Right lobe of liver (tissue), 4 donors: Measurements from ENCODE around the gene MGAT4C.

Source experiments
- POLR2A ChIP-seq: fragments of 450-650 bp; IDR thresholded peaks from one replicate; pipeline ENCODE4 v1.6.1; 2017; ENCODE audit warnings: antibody characterized with exemption, mild to moderate bottlenecking
- TF ChIP-seq, protein P1 (sequence below), 4 donors: fragments of 200-600 bp in 3 of 4; fragments of 450-650 bp in 1 of 4; IDR thresholded peaks; one replicate each; pipeline versions ENCODE4 v1.5.1 to v1.8.0; 2016 to 2022; ENCODE audit warnings: antibody characterized with exemption in 4 of 4, mild to moderate bottlenecking in 2 of 4
- donor health status: DM: no; HTN: no; CAD: no.
- donor health status: DM: no; HTN: no; CAD: no.
- donor health status: DM: no; HTN: yes; CAD: no.

DNA sequence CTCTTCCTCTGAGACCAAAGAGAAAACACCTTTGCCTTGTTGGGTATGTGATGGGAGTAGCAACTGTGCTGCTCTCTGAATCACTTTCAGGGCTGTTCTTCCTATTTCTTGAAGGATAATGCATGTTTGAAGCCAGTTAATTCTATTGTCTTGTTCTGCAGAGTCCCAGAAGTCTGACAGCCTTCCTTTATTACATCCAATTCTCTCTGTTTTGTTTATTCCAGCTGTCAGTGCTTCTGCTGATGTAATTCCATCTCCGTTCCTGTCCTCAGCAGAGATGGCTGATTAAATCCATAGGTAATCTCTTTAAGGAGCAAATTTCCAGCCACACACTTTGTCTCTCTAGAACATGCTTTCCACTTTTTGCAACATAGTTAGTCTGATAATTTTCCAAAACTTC is 59.7 kb downstream of the MGAT4C start:
- TF ChIP-seq, protein P1, sequence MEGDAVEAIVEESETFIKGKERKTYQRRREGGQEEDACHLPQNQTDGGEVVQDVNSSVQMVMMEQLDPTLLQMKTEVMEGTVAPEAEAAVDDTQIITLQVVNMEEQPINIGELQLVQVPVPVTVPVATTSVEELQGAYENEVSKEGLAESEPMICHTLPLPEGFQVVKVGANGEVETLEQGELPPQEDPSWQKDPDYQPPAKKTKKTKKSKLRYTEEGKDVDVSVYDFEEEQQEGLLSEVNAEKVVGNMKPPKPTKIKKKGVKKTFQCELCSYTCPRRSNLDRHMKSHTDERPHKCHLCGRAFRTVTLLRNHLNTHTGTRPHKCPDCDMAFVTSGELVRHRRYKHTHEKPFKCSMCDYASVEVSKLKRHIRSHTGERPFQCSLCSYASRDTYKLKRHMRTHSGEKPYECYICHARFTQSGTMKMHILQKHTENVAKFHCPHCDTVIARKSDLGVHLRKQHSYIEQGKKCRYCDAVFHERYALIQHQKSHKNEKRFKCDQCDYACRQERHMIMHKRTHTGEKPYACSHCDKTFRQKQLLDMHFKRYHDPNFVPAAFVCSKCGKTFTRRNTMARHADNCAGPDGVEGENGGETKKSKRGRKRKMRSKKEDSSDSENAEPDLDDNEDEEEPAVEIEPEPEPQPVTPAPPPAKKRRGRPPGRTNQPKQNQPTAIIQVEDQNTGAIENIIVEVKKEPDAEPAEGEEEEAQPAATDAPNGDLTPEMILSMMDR (IDR thresholded peaks at IDR 0.05), result no peak
- no peak for TF ChIP-seq POLR2A
